ENCODE data around the gene RTEL1.
"Not testable (repeated sequence)": the region's sequence is repeated elsewhere in the genome, so short reads cannot be mapped to it uniquely, and the experiment has no call there.

The RTEL1 gene

DNA sequence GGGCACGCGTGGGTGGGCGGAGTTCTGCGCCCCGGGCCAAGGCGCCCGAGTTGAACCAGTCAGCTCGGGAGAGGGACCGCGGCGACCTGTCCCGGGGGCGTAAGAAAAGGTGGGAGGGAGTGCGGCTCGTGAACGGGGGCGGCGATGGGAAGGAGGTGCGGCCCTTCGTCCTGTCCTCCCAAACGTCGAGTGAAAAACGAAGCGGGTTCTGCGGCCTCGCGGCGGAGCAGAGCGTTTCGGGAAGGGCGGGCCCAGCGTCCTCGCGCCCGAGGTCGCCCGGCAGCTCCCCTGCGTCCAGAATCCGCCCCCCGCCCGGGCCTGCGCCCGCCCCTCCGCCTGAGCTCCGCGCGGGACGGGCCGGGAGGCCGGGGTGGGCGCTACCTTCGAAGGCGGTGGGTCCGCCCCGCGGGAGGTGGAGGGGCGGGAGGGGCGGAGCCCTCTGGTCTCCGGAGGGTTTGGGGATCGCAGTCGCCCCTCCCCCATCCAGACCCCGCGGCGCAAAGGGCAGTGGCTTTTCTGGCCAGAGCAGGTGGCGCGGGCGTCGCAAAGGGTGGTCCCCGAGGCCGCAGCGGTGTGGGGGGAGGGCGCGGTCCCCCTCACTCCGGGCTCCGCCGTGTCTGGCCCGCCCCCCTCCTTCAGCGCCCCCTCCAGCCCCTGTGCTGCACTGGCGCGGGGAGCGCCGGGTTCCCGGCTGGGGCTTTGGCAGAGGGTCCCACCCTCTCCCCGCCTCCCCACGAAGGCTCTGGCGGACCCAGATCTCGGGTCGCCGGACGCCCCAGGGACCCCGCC, 5.7 kb upstream of the RTEL1 start:
- DNase-seq, result no peak
- no peaks in the 10 kb centered on the region for H3K36me3 Mint-ChIP-seq
- peak overlapping the region; percentile 31 for H3K27ac Mint-ChIP-seq
- H3K9me3 Mint-ChIP-seq, result no peaks in the 10 kb centered on the region
- peak overlapping the region; percentile 74 to 82 for H3K4me3 Mint-ChIP-seq
- peaks cover 5 to 8% of the 10 kb centered on the region in 2 donors for H3K27me3 Mint-ChIP-seq
- ATAC-seq (replicated peaks), result peak; percentile 18 to 30
- peaks cover 10 to 21% of the 10 kb centered on the region in 2 donors for H3K4me1 Mint-ChIP-seq

- H3K27ac Mint-ChIP-seq, result no peak within 1 kb of the TSS
- H3K36me3 Mint-ChIP-seq, result no peaks in the 10 kb centered on the region
- H3K27me3 Mint-ChIP-seq, result peaks cover 5 to 8% of the 10 kb centered on the region in 2 donors
- DNase-seq, result peak; percentile 60
- peaks cover 12 to 28% of the 10 kb centered on the region in 2 donors for H3K4me1 Mint-ChIP-seq
- H3K9me3 Mint-ChIP-seq, result no peaks in the 10 kb centered on the region
- peak; percentile 67 to 70 for ATAC-seq (replicated peaks)
- H3K4me3 Mint-ChIP-seq, result peak within 1 kb of the TSS; percentile 78 to 82
These were observed 4.8 kb upstream of the RTEL1 start, which contains the start of gene STMN3 for GRCh38 chr20:63653041-63653973. Gene STMN3, minus strand, starts transcription at chr20:63653424. Its CDS starts 79 bp downstream, at chr20:63653345.

DNA sequence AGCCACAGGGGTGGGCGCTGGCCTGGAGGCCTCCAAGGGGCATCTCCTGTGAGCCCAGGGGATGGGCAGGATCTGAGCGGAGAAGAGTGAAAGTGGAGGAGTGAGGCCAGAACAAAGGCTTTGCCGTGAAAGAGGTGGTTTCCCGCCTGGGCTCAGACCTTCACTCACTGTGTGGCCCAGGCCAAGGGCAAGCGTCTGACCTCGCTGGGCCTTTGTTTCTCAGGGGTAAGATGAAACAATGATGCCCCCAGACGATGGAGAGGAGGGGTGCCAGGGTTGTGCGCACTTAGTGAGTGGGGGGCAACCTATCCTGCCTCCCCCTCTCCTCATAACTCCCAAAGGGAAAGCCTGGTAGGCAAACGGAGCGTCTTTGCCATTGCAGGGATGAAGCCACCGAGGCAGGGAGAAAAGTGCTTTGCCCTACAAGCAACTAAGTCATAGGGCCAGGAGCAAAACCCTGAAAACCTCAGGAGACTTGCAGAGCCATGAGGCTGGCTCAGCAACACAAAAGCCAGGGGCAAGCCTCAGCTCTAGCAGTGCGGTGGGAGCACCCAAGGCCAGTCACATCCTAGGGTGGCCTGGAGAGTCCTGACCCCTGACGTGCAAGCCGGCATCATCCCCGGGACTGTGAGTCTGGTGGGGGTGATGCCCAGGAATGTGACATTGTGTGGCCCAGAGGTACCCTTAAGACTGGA, 4.0 kb upstream of the RTEL1 start:
- Mint-ChIP-seq H3K4me1 (peaks cover 12 to 34% of the 10 kb centered on the region in 2 donors), H3K36me3 (peaks cover 0 to 5% of the 10 kb centered on the region in 2 donors), H3K27ac (no peak overlapping the region), H3K4me3 (peak overlapping the region; percentile 78 to 82), H3K9me3 (no peaks in the 10 kb centered on the region), H3K27me3 (peaks cover 5 to 8% of the 10 kb centered on the region in 2 donors)
- no peak for DNase-seq
- ATAC-seq (replicated peaks), result no peak

DNA sequence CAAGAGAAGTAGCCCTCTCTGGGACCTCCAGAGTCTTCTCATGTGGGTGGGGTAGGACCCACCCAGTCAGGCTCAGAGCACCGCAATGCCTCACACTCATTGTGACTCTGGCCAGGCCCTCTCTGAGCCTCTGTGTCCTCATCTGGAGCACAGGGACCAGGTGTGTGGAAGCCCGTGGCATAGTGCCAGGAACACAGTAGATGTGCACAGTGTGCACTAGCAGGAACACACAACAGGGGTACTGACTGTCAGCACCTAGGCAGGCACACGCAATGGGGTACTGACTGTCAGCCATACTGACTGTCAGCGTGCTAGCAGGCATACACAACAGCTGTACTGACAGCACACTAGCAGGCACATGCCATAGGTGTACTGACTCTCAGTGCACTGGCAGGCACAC, 2.9 kb upstream of the RTEL1 start:
- ATAC-seq (replicated peaks) (no peak), DNase-seq (no peak)
- Mint-ChIP-seq H3K4me3 (no peak overlapping the region), H3K4me1 (peaks cover 18 to 44% of the 10 kb centered on the region in 2 donors), H3K27me3 (peaks cover 5 to 8% of the 10 kb centered on the region in 2 donors), H3K36me3 (peaks cover 5 to 12% of the 10 kb centered on the region in 2 donors), H3K9me3 (no peaks in the 10 kb centered on the region), H3K27ac (no peak overlapping the region)

GRCh38 chr20:63656451-63656850, 1.7 kb upstream of the RTEL1 start:
- H3K4me3 Mint-ChIP-seq, result no peak overlapping the region
- H3K27me3 Mint-ChIP-seq, result peaks cover 3 to 7% of the 10 kb centered on the region in 2 donors
- H3K27ac Mint-ChIP-seq, result no peak overlapping the region
- H3K4me1 Mint-ChIP-seq, result peaks cover 18 to 42% of the 10 kb centered on the region in 2 donors
- DNase-seq, result no peak
- no peaks in the 10 kb centered on the region for H3K9me3 Mint-ChIP-seq
- ATAC-seq (replicated peaks), result no peak
- H3K36me3 Mint-ChIP-seq, result peaks cover 5 to 15% of the 10 kb centered on the region in 2 donors

- Mint-ChIP-seq H3K4me1 (peaks cover 15 to 39% of the 10 kb centered on the region in 2 donors), H3K27ac (peak overlapping the region; percentile 96), H3K9me3 (no peaks in the 10 kb centered on the region), H3K27me3 (peaks cover 0 to 4% of the 10 kb centered on the region in 2 donors), H3K4me3 (peak overlapping the region; percentile 87 to 89), H3K36me3 (peaks cover 10 to 23% of the 10 kb centered on the region in 2 donors)
- DNase-seq (no peak), ATAC-seq (replicated peaks) (no peak)
These were observed 714 bp upstream of the RTEL1 start for GRCh38 chr20:63657260-63657936.

- H3K4me1 Mint-ChIP-seq, result peaks cover 14 to 37% of the 10 kb centered on the region in 2 donors
- ATAC-seq (replicated peaks), result peak; percentile 45
- peaks cover 0 to 4% of the 10 kb centered on the region in 2 donors for H3K27me3 Mint-ChIP-seq
- H3K4me3 Mint-ChIP-seq, result peak overlapping the region; percentile 87 to 89
- H3K36me3 Mint-ChIP-seq, result peaks cover 14 to 25% of the 10 kb centered on the region in 2 donors
- peak overlapping the region; percentile 96 for H3K27ac Mint-ChIP-seq
- no peaks in the 10 kb centered on the region for H3K9me3 Mint-ChIP-seq
- DNase-seq, result no peak
These were observed 656 bp downstream of the RTEL1 start for GRCh38 chr20:63658749-63659187.

- ATAC-seq (replicated peaks) (no peak), DNase-seq (no peak)
- peaks cover 0 to 4% of the 10 kb centered on the region in 2 donors for H3K27me3 Mint-ChIP-seq
- peaks cover 17 to 29% of the 10 kb centered on the region in 2 donors for H3K36me3 Mint-ChIP-seq
- no peaks in the 10 kb centered on the region for H3K9me3 Mint-ChIP-seq
- peak overlapping the region; percentile 87 to 89 for H3K4me3 Mint-ChIP-seq
- H3K27ac Mint-ChIP-seq, result no peak overlapping the region
- peaks cover 11 to 32% of the 10 kb centered on the region in 2 donors for H3K4me1 Mint-ChIP-seq
These were observed 1.3 kb downstream of the RTEL1 start for GRCh38 chr20:63659370-63659769.

DNA sequence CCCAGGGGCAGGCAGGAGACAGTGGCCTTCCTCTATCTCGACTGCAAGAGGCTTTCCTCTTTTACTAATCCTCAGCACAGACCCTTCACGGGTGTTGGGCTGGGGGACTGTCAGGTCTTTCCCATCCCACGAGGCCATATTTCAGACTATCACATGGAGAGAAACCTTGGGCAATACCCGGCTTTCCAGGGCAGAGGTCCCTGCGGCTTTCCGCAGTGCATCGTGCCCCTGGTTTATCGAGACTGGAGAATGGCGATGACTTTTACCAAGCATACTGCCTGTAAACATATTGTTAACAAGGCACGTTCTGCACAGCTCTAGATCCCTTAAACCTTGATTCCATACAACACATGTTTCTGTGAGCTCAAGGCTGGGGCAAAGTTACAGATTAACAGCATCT, 2.1 kb downstream of the RTEL1 start:
- peak overlapping the region in 1 of 2 donors; percentile 11 for H3K4me3 Mint-ChIP-seq
- H3K9me3 Mint-ChIP-seq, result not testable (repeated sequence)
- H3K36me3 Mint-ChIP-seq, result peaks cover 17 to 32% of the 10 kb centered on the region in 2 donors

GRCh38 chr20:63660622-63661021, 2.5 kb downstream of the RTEL1 start:
- ATAC-seq (replicated peaks) (no peak), DNase-seq (no peak)
- H3K27ac Mint-ChIP-seq, result no peak overlapping the region
- no peak overlapping the region for H3K4me3 Mint-ChIP-seq
- H3K4me1 Mint-ChIP-seq, result peaks cover 9 to 32% of the 10 kb centered on the region in 2 donors
- H3K36me3 Mint-ChIP-seq, result peaks cover 17 to 32% of the 10 kb centered on the region in 2 donors
- no peaks in the 10 kb centered on the region for H3K27me3 Mint-ChIP-seq
- H3K9me3 Mint-ChIP-seq, result no peaks in the 10 kb centered on the region

More for the DNA sequence above, 2.1 kb downstream of the RTEL1 start:
- not testable (repeated sequence) for DNase-seq; H3K27me3 Mint-ChIP-seq; ATAC-seq (replicated peaks); H3K27ac Mint-ChIP-seq
- H3K4me1 Mint-ChIP-seq, result peaks cover 9 to 32% of the 10 kb centered on the region in 2 donors

DNA sequence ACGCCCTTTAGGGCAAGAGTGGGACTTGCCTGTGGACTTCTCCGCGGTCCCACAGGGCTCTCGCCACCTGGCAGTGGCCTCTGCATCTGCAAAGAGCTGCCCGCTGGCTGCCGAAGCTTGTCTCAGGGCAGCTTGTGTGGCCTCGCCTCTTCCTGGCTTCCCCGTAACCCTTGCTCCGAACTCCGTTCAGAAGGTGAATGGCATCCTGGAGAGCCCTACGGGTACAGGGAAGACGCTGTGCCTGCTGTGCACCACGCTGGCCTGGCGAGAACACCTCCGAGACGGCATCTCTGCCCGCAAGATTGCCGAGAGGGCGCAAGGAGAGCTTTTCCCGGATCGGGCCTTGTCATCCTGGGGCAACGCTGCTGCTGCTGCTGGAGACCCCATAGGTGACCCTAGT, 3.0 kb downstream of the RTEL1 start:
- Mint-ChIP-seq H3K4me1 (peaks cover 9 to 32% of the 10 kb centered on the region in 2 donors), H3K9me3 (no peaks in the 10 kb centered on the region), H3K36me3 (peaks cover 21 to 36% of the 10 kb centered on the region in 2 donors), H3K27me3 (no peaks in the 10 kb centered on the region), H3K4me3 (no peak overlapping the region), H3K27ac (no peak overlapping the region)
- DNase-seq, result no peak
- ATAC-seq (replicated peaks), result no peak

DNA sequence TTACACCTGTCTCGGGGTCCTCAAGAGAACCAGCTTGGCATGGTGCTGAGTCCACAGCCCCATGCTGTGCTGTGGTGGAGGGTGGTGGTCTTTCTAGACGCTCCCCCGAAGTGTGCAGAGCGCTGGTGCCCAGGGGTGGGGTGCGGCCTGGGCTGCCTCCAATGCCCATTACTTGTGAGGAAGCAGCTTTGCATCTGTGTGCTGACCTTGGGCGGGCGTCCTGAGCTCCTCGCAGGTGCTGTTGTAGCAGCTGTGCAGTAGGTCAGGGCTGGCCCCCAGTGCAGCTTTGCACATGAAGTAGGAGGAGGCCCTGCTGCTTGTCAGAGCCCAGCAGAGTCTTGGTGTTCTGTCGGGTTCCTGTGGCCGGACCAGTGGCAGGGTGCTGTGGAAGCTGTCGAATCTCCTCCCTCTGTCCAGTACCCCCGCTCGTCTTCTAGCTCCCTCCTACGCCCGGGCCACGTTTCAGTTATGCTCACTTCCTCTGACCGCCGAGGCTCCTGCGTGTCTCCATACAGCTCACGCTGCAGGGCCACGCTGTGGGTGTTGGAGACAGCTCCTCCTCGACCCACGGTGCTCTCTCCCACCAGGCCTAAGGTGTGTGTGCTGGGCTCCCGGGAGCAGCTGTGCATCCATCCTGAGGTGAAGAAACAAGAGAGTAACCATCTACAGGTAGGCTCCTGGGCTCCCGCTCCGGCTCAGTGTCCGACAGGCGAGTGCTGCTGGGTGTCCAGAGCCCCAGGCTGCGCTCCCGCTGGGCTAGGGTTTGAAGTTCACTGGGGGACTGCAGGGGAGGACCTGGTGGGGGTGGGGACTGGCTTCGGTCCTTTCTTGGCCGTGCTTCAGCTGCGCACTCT, 4.1 kb downstream of the RTEL1 start:
- no peaks in the 10 kb centered on the region for H3K9me3 Mint-ChIP-seq
- DNase-seq (no peak), ATAC-seq (replicated peaks) (no peak)
- no peak overlapping the region for H3K4me3 Mint-ChIP-seq
- no peaks in the 10 kb centered on the region for H3K27me3 Mint-ChIP-seq
- H3K36me3 Mint-ChIP-seq, result peaks cover 26 to 44% of the 10 kb centered on the region in 2 donors
- peaks cover 9 to 31% of the 10 kb centered on the region in 2 donors for H3K4me1 Mint-ChIP-seq
- peak overlapping the region; percentile 32 for H3K27ac Mint-ChIP-seq

Data from stimulated activated naive B cell treated with anti-CD40 and anti-IgM and Interleukin-4, amounts not matched to agents 10 μg/mL and 1 μg/mL and 100 μg/mL, for 72 hours (primary cell).